Suppressor macrophage treated with lipopolysaccharide for 4 hours (primary cell): ENCODE results near the gene CHRM4.

Experiments used
- DNase-seq: peaks from one replicate; pipeline ENCODE4 v3.0.0-alpha.2; 2020

CHRM4 gene

DNA sequence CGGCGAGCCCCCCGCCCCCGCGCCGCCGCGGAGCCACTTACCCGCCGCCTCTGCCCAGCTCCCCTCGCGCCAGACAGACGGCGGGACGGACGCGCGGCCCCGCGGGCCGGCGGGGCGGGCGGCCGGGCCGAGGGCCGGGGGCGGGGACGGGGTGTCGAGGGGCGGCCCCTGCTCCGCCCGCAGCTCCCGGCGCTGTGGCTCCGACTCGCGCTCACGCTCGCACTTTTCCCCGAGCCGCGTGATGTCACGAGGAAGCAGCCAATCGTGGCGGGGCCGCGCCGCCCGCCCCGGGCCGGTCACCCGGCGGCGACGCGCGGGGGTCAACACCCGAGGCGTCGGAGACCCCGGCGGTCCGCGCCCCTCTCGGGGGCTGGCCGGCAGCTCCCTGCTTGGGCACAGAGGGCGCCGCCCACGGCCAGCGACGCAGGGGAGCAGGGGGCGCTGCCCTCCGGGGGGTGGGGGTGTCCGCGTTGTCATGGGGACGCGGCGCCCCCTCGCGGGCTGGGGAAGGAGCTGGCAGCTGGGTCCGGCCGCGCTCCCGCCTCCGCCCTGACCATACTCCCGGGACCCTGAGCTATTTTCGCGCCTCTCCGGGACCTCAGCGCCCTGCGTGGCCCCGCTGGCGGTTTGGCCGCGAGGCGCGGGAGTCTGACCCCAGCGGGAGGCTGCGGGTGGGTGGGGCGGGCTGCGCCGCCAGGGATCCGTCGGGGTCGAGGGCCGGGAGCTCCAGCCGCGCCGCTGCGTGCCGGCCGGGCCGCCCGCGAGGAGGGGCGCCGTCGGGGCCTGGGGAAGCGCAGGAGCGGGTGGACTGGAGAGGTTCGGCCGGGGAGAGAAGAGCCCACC, at the start of gene CHRM4:
TSS of gene CHRM4 (minus strand) at position 199 of the 843 bp plus-strand sequence. CDS start 5,219 bp downstream, outside the sequence.
- DNase-seq = peak; percentile 48

DNA sequence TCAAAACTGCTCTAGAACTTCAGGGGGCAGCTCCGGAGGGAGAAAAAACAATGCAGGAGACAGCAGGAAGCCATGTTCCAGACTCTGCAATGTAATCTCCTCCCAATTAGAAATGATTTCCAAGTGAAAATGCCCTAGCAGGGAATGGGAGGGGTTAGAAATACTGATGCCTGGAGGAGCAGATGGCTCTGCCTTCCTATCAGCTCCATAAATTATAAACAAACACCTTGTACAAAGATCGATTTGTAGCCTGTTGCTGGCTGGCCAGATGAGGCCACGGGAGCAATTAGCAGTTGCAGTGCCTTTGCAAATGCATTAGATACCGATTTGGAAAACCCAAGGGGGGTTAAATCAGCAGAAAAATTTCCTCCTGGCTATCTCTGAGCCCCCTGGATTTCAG, 46.6 kb upstream of the CHRM4 start:
- DNase-seq = no peak

GRCh38 chr11:46437122-46437689, 45.6 kb upstream of the CHRM4 start:
- no peak for DNase-seq

DNA sequence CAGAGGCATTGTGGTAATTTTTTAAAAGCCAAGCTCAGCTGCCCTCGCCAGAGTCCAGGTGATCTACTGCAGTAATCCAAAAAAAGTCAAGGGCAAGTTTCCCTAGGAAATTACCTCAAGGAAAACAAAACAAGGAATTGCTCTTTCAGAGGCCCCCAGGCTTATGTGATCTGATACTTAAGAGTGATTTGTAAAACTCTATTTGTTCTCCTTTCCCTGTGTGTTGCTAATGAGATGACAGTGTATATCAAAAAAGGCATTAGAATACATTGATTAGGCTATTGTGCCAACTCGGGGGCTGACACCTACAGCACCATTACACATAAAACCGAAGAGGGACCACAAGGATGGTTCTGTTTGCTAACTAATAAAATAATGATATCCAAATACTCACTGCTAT, 44.5 kb upstream of the CHRM4 start:
- no peak for DNase-seq

DNA sequence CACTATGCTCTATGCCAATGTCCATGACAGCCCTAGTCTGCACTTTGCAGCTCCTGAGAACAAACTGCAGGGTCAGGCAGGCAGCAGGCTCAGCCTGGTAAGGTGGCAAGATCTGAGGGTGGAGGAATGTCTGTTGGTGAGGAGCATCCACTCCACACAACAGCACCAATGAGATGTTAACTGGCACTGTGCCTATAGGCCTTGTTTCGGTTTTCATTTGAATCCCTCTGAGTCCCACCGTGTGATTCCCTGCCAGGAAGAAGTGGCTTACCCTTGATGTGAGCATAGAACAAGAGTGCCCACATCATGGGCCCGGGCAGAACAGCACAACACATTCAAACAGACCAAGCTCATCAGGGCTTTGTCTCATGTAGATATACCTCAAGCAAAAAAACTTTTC, 44.1 kb upstream of the CHRM4 start:
- DNase-seq = peak; percentile 5

GRCh38 chr11:46431211-46431610, 39.6 kb upstream of the CHRM4 start:
- DNase-seq = no peak

DNA sequence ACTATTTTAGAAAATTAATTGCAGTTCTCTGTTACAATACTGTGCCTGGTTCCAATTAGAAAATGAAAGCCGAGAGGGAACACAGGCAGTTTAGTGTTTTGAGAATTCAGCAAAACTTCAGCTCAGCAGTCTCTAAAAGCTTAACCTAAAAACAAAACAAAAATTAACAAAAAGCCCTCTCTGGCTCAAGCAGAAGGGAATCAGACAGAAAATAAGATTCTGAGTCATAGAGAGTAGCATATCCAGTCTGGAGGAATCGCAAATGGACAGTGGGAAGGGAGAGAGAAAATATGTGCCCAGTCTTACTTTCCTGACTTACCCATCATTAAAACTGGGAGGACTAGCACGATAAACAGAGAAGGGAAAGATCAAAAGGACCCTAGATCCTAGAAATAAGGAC, 38.1 kb upstream of the CHRM4 start:
- no peak for DNase-seq

GRCh38 chr11:46427364-46427763, 35.8 kb upstream of the CHRM4 start:
- no peak for DNase-seq

DNA sequence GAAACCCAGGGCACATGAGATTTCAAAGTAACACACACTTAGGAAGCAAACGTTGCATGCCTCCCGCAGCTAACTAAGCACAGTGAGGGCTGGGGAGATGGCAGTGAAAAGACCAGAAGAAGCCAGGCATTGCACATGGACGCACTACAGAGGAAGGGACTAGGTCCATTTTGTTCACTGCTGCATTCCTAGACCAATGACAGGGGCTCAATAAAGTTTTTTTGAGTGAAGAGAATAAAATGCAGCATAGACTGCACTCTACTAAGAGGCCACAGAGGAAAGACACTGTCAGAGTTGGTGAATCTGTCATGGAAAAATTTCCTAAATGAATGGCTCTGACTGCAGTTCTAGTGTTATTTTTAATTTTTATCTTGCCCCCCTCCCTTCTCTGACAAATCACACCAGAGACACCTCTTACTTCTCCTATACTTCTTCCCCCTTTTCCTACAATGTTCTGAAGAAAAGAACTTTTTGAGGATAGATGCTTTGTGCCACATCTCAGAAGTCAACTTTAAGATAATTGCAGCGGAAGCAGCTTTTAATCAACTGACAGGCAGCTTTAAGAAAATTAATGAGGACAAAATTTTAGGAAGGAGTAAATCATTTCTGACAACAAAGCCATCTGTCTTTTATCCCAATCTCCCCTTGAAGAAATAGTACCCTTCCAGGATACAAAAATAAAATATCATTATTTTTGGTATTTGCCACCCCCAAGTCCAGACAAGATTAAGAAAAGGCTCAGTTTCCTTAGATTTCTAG, 34.8 kb upstream of the CHRM4 start:
- no peak for DNase-seq

- no peak for DNase-seq
These were observed 31.0 kb upstream of the CHRM4 start for GRCh38 chr11:46422588-46422987.

DNA sequence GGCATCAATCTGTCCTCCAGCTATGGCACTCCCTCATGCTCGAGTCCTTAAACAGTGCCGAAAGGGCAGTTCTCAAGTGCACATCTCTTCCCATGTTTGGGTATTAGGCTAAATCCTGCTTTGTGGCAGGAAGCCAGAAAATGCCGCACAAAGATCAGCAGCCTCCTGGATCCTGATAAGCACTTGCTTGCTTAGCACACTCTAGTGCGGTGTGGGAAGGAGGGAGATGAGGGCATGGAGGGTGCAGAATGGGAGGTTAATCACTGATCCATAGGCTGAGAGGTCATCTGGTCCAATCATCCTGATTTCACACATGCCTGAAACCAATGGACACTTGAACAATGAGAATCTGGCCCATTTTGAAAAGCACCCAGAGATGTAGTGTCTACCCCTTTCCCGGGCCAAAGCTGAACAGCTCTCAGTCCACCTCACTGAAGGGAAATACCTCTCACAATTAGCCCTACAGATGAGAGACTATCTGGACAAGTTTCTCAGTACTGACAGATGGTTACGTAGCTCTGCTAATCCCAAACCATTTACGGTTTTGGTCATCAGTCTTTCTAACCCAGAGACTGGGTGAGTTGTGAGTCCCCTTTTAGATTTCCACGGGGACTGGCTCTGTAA, 29.8 kb upstream of the CHRM4 start:
- DNase-seq = no peak

DNA sequence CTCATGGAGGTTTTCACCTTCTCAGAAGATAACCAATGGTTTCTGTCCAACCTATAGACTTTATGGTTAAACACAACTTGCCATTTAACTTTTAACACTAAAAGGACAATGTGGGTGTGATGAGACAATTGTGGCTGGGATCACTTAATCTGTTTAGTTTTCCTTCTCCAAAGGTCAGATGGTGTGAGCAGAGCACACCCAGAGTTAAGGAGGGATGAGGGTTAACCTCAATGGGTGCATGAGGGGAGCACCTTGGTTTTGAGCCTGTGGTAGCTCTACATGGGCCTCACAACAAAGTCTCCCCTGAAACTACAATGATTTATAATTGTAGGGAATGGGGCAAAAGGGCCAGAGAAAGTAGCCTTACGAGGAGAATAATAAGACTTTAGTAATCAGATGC, 28.9 kb upstream of the CHRM4 start:
- no peak for DNase-seq

DNA sequence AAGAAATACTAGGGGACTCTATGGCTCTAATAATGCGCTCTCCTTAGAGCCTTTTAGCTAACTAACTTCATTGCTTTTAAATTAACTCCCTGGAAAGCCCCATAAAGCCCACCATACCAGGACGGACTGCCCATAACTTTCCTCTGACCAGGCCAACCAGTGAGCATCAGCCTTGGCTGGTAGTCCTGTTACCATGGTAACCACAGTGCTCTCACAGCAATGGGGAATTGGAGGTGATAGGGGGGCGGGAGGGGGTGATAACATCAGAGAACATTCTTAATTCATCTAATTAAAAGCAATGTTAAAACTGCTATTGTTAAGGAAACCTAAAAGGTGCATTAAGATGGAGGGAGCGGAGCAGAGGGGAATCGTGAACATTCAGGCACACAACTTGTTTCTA, 27.2 kb upstream of the CHRM4 start:
- DNase-seq = no peak

GRCh38 chr11:46417711-46418110, 26.1 kb upstream of the CHRM4 start:
- DNase-seq = no peak

DNA sequence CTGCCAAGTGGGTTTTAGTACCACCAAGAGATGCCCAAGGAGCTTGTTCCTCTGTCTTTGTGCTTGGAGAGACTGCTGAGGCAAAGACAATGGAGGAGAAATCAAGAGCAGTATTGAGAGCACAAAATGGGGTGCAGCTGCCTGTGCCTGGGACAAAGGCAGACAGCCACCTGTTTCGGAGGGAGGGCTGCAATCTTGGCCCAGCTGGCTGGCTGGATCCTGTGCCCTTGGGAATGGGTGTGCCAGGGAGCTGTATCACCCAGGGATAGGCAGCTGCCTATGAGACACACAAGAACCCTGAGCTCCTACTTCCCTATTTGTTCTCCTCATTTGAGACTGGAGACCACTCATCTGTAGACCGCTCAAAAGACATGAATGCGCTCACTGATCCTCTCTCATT, 23.3 kb upstream of the CHRM4 start:
- no peak for DNase-seq

DNA sequence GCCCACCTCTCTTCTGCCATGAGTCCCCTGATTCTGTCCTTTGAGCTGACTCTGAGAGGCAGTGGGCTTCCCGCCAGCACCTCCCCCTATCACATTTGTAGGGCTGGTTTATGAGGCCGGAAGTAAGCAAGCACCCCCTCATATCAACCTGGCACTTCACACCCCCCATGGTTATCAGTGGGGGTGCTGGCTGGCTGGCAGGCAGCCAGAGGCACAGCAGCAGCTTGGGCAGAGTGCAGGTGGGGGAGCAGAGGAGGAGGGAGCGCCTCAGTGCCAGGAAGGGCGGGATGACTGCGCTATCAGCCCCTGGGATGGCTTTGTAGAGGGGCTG, 22.9 kb upstream of the CHRM4 start:
- no peak for DNase-seq

DNA sequence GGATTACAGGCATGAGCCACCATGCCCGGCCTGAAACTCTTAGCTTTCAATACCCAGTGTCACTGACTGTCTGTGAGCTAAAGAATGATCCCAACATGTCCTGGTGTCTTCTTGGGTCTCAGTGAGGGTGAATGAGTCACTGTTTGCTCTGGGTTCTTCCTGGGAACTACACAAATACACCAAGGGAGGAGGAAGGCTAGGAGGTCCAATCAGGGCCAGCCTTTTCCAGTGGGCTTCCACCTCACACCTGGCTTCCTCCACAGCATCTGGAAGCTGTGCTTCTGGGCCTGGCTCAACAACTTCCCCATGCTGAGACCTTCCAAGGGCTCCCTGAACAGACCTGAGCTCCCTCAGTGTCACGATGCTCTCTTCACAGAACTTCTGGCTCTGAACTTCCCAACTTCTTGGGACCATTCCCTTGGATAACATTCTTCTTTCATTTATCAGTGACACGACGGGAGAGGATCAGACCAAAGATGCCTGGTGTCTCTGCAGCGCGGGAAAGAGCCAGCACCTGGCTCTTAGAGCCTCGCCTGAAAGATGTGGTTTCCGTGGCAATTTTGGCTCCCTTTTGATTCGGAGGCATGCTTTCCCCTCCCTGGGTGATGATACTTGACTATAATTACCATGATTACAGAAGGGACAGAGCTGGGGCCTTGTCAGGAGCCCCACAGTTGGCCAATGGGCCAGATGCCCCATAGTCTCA, 22.3 kb upstream of the CHRM4 start:
- DNase-seq = no peak

DNA sequence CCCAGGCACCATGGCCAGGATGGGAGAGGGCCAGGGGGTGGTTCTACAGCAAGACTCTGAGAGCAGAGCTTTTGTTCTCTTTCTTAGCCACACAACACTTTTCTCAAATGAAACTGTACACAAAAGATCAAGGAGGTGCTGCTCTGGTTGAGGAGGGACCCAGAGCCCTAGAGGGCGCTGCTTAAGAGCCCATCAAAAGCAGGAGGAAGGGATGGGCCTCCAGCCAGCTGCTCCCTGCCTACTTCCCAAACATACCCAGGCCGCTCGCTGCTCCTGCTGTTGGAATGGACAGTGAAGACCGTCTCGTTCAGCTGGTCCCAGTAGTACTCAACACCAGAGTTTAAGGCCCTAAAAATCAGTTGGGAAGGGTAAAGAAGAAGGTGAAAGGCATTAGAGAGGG, 18.4 kb upstream of the CHRM4 start:
- DNase-seq = no peak

GRCh38 chr11:46408407-46408986, 16.9 kb upstream of the CHRM4 start:
- DNase-seq = no peak

DNA sequence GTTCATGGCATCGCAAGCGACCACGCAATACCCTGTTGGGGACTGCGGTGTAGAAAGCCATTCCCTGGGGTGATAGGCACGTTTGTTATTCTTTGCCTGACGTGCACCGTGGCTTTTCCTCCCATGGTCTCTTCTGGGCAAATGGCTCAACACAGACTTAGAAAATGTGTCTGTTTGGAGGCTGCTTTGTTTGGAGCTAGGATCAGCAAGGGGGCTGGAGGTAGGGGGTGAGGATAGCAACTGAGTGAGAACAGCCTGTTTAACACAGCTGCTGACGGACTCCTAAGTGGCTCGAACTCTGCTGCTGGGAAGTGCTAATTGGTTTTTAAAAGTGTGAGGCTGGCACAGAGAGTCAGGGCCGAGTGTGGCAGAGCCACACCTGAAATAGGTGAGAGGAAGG, 16.1 kb upstream of the CHRM4 start:
- no peak for DNase-seq

- no peak for DNase-seq
These were observed 13.0 kb upstream of the CHRM4 start for GRCh38 chr11:46404476-46405017.
